Activated CD8-positive, alpha-beta memory T cell treated with anti-CD3 and anti-CD28 coated beads, Interleukin-2, amount 50 U/mL, for 48 hours (primary cell): ENCODE results near the gene OR5B17.
"Not testable (repeated sequence)": the region's sequence is repeated elsewhere in the genome, so short reads cannot be mapped to it uniquely, and the experiment has no call there.

ENCODE experiments used
- DNase-seq: peaks from one replicate; pipeline ENCODE4 v3.0.0-alpha.2; 2020

The OR5B17 gene

GRCh38 chr11:58358969-58359368 is at the start of gene OR5B17:
OR5B17 (minus strand) TSS chr11:58359069; CDS start chr11:58359069, 0 bp downstream.
- no peak for DNase-seq

GRCh38 chr11:58406774-58407173 is 47.9 kb upstream of the OR5B17 start, which contains the start of gene OR5B3:
OR5B3 (minus strand) TSS chr11:58406874; CDS start chr11:58403409, 3,465 bp downstream.
- no peak for DNase-seq

- DNase-seq, result not testable (repeated sequence)
Measured at GRCh38 chr11:58399622-58400021, 40.8 kb upstream of the OR5B17 start.

DNA sequence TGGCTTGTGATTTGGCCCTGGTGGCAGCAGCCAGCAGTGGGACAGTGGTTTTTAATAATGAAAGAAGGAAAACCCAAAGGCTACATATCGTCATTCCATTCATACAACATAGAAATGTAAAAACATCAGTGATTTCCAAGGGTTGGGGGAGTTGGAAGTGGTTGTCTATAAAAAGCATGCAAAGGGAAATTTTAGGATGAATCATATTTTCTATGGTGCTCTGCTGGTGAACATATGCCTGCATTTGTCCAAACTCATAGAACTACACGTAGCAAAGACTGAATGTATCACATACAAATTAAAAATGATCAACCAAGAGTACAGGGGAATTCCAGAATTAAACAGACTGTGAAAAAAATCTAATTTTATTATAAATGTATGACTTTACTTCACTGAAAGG is 36.7 kb upstream of the OR5B17 start:
- no peak for DNase-seq

DNA sequence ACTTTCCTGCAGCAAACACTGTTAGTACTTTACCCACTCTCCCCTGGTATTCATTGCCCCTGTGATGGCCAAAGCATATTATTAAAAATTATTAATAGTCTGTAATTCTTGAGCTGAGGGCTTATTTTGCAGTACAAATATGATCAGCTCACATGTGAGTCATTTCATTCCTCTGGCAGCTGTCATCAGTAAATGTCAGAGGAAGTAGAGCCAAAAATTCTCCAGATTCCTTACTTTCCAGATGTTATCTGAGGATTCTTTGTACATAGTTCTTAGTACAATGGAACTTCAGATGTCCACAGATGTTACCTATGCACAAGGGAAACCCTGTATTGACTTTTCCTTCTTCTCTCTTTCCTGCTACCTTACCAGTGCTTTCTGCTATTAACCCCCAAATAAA is 35.3 kb upstream of the OR5B17 start:
- no peak for DNase-seq

DNA sequence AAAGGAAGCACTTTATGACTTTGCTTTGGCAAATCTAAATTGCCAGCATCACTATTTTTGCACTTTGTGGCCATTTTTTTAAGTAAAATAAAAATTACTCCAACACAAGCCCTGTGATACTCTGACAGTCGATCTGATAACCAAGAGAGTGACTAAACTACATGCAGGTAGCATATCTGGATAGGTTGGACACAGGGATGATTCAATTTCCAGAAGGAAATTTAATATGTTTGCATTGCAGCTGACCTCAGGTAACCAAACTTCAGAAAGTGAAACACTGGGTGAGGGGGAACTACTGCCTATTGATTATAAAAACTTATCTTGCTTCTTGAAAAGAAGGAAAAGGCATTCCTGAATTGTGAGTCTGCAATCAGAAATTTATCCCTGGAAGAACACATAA is 33.9 kb upstream of the OR5B17 start:
- no peak for DNase-seq

DNA sequence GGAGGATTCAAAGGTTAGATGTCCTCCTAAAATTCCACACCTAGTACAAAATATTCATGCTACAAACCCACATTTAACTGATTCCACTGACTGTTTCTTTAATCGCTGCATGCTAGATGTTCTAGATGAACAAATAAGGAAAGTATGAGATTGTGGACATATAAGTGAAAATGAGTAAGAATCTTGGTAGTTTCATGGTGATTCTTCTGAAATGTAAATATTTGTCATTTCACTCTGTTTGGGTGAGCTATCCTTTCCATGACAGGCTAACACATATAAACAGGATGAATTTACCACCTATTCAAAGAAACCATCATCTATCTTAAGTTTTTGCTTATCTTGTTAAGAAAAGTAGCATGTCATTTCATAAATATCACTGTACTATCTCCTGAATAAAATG is 33.0 kb upstream of the OR5B17 start:
- no peak for DNase-seq

GRCh38 chr11:58390551-58391063 is 31.7 kb upstream of the OR5B17 start:
- DNase-seq, result no peak

- DNase-seq, result no peak
Measured at GRCh38 chr11:58354727-58355126, 4.1 kb downstream of the OR5B17 start.

- no peak for DNase-seq
Measured at GRCh38 chr11:58345204-58345603, 13.7 kb downstream of the OR5B17 start.

DNA sequence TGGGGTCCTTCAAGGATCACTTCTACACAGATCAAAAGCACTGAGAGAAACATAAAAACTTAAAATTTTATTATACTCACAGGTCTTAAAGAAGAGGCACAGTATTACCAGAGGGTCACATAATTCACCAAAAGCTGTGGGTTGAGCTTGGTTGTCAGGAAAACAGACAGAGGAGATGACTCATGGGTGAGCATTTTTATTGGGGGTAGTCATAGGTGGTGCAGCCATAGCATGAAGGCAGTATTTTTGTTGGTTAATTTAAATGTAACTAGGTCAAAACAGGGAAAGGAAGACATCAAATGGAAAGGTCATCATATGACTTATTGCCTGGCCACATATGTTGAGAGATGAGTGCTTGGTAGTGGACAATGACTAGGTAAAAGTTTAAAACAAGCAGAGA is 24.2 kb downstream of the OR5B17 start:
- no peak for DNase-seq

GRCh38 chr11:58330861-58331260 is 28.0 kb downstream of the OR5B17 start:
- DNase-seq, result no peak

- DNase-seq, result no peak
Measured at GRCh38 chr11:58318532-58318931, 40.3 kb downstream of the OR5B17 start.

DNA sequence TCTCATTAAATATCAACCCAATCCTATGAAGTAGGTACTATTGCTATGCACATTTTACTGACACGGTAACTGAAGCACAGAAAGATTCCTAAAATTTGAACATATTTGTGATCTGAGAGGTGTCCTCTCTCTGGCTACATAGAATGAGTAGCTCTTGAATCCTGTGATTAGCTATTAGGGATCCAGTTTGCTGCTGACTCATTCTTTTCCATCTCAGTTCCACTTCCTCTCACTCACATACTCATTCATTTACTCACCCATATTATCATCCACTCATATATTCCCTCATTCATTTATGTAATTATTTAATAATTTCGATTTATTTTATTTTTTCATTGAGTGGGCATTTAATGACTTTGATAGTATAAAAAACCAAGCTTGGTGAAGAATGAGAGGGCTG is 42.7 kb downstream of the OR5B17 start:
- no peak for DNase-seq
